Heart right ventricle (tissue), 16 donors: ENCODE results near the gene MBNL2. TPM values are rescaled to one million over a fixed set of nuclear protein-coding genes. Genes with fewer than 3 reads are reported as not detected.

Experiments
- ATAC-seq, 8 donors: fragments of 200-7000 bp; cut with Tn5 transposase; one replicate each; pipeline ENCODE4 v1.9.1; 2020; ENCODE audit warnings: mild to moderate bottlenecking in 8 of 8, moderate library complexity in 8 of 8, moderate number of reproducible peaks in 1 of 8
- DNase-seq, 2 donors: peaks; one replicate each; pipeline ENCODE4 v3.0.0-alpha.2; 2020
- H3K27ac ChIP-seq, 10 donors: fragments of 200-600 bp; sonication (generic) in 2 of 10; one replicate each; pipeline versions ENCODE4 v1.5.0 to v1.8.0; 2020 to 2022; ENCODE audit warnings: mild to moderate bottlenecking in 3 of 10
- H3K27me3 ChIP-seq, 7 donors: fragments of 200-600 bp; one replicate each; pipeline ENCODE4 v1.8.0; 2021 to 2022; ENCODE audit warnings: mild to moderate bottlenecking in 2 of 7
- H3K36me3 ChIP-seq, 9 donors: fragments of 200-600 bp; sonication (generic) in 1 of 9; one replicate each; pipeline versions ENCODE4 v1.5.0 to v1.8.0; 2020 to 2022; ENCODE audit warnings: mild to moderate bottlenecking in 2 of 9
- H3K4me1 ChIP-seq, 9 donors: fragments of 200-600 bp; sonication (generic) in 1 of 9; one replicate each; pipeline versions ENCODE4 v1.5.0 to v1.8.0; 2020 to 2022; ENCODE audit warnings: mild to moderate bottlenecking in 4 of 9
- H3K4me3 ChIP-seq, 10 donors: fragments of 200-600 bp; sonication (generic) in 2 of 10; one replicate each; pipeline versions ENCODE4 v1.5.0 to v1.8.0; 2020 to 2022; ENCODE audit warnings: mild to moderate bottlenecking in 7 of 10, moderate library complexity in 2 of 10
- H3K9me3 ChIP-seq, 11 donors: fragments of 200-600 bp in 10 of 11; sonication (generic) in 2 of 11; one replicate each; pipeline versions ENCODE4 v1.5.0 to v1.8.0; 2013 to 2022; ENCODE audit warnings: mild to moderate bottlenecking in 2 of 11, control low read depth in 1 of 11, moderate library complexity in 1 of 11
- WGBS, 2 donors: extraction: QIAGEN DNeasy Blood & Tissue Kit; methylation state at CpG; one replicate each; pipeline ENCODE4 v1.1.7; 2013; ENCODE audit warnings: inconsistent platforms in 1 of 2; 5-methylcytosine and 5-hydroxymethylcytosine counted together
- intact Hi-C, 10 donors: fragments of 100-400 bp; cut with DNase I; formaldehyde crosslinking; loops; one replicate each; pipeline versions ENCODE4 v1.11.1 to v1.14.2; 2022
- polyA plus RNA-seq, 2 donors: library from polyadenylated mRNA; stranded (reverse); fragments of 200-250 nt; gene quantifications; one replicate each; pipeline ENCODE4 v1.2.3, GENCODE V29; 2013
- total RNA-seq, 10 donors: library from RNA; stranded (reverse); fragmentation: NEBNext Ultra II Directional in 3 of 10; extraction: Animal tissue kit (Norgen Biotek cat#: 25700) in 3 of 10; gene quantifications; one replicate each; pipeline versions ENCODE4 v1.2.1 to v1.2.4, GENCODE V29; 2021 to 2023
- TF ChIP-seq, protein P1 (sequence below), 9 donors: fragments of 200-600 bp; sonication (generic) in 2 of 9; IDR thresholded peaks; one replicate each; pipeline versions ENCODE4 v1.5.0 to v1.8.0; 2021 to 2022; ENCODE audit warnings: antibody characterized with exemption in 9 of 9, mild to moderate bottlenecking in 5 of 9, moderate library complexity in 1 of 9
- donor health status: Arrhythmogenic right ventricular cardiomyopathy.
- donor health status: ischemic (EF 13 %, LVEDD 7.1; RV severe dilation, severe dysfunction).
- donor health status: healthy with polysubstance abuse.
- donor health status: DM: no; HTN: yes; CAD: no.
- donor health status: DM: no; HTN: no; CAD: no.
- donor health status: ischemic (EF 25% LVEDD 6.9; RV normal size, moderate dysfunction).
- donor health status: ischemic (EF 25% LVEDD 5.7; RV mildly dilated, moderate dysfunction).
- donor health status: healthy.
- donor health status: DM: yes; HTN: yes; CAD: no.
- donor health status: Ischemic cardiomyopathy.
- donor health status: ischemic (EF 35%, LVEDD 5.7; RV mildly dilated, moderate dysfunction).
- donor health status: nonischemic (EF 11% LVEDD 7.7; RV severe dilation, severe dysfunction).
- donor health status: DM: yes; HTN: yes; CAD: no.
- donor health status: PGD.
- donor health status: ischemic (EF 29% LVEDD 5.4; RV normal size, mild dysfunction).
- donor health status: nonischemic (EF 23%, LVEDD 6.1; RV moderate dilation, normal function).

Gene MBNL2
- total and polyA plus RNA-seq, 12 donors: 17.2 to 95.0 (median 83.2) TPM

DNA sequence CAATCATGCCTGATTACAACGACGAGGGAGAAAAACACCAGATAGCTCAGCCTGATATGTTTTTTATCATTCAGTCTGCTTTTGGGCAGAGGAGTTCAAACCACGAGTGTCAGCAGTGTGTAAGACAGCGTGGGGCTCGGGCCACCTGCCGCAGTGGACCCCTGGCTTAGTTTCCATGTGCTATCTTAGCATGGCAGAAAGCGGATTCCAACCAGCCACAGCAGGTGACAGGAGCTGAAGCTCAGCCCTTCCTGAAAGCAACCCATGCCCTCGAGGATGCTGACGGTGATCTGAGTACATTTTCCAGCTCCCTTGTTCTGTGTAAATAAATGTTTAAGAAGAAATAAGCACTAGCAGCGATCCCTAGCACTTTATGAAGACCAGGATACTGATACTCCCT lies 32.2 kb upstream of the MBNL2 start:
- Histone ChIP-seq H3K9me3 (no peaks in the 10 kb centered on the region), H3K4me1 (peaks cover 0 to 7% (median 0%) of the 10 kb centered on the region in 9 donors), H3K36me3 (no peaks in the 10 kb centered on the region), H3K4me3 (no peak overlapping the region), H3K27me3 (no peaks in the 10 kb centered on the region), H3K27ac (no peak overlapping the region)
- TF ChIP-seq, protein P1, sequence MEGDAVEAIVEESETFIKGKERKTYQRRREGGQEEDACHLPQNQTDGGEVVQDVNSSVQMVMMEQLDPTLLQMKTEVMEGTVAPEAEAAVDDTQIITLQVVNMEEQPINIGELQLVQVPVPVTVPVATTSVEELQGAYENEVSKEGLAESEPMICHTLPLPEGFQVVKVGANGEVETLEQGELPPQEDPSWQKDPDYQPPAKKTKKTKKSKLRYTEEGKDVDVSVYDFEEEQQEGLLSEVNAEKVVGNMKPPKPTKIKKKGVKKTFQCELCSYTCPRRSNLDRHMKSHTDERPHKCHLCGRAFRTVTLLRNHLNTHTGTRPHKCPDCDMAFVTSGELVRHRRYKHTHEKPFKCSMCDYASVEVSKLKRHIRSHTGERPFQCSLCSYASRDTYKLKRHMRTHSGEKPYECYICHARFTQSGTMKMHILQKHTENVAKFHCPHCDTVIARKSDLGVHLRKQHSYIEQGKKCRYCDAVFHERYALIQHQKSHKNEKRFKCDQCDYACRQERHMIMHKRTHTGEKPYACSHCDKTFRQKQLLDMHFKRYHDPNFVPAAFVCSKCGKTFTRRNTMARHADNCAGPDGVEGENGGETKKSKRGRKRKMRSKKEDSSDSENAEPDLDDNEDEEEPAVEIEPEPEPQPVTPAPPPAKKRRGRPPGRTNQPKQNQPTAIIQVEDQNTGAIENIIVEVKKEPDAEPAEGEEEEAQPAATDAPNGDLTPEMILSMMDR (IDR thresholded peaks at IDR 0.05): no peak
- DNase-seq (no peak), ATAC-seq (no peak)
- intact Hi-C loops: loop anchor here in 2 of 10 donors (10.0 kb wide), 2 partner anchors 45 to 65 kb away; no protein-coding TSS in a partner anchor
- 82 to 85% methylated on average over 10 of the region's 10 CpGs for WGBS, 2 donors

DNA sequence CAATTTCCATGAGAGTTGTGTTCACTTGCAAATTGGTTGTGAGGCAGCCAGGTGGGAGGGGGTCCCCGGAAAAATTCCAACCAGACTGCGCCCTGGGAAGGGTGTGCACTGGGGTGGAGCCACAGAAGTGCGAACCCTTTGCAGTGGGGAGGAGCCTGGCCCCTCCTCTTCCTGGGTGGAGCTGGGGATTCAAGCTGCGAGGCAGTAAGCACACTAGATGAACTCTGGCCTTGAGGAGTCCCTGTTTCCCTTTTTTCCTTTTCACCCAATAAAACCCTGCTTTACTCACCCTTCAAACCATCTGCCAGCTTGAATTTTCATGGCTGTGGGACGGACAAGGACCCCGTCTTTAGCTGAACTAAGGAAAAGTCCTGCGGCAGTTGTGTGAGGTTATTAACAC lies 31.0 kb upstream of the MBNL2 start:
- intact Hi-C loops: loop anchor here in 2 of 10 donors (10.0 kb wide), 2 partner anchors 46 to 66 kb away; no protein-coding TSS in a partner anchor
- Histone ChIP-seq H3K27ac (no peak overlapping the region), H3K27me3 (no peaks in the 10 kb centered on the region), H3K9me3 (no peaks in the 10 kb centered on the region), H3K36me3 (no peaks in the 10 kb centered on the region), H3K4me1 (peaks cover 0 to 11% (median 0%) of the 10 kb centered on the region in 9 donors), H3K4me3 (no peak overlapping the region)
- TF ChIP-seq, protein P1 (IDR thresholded peaks at IDR 0.05): no peak
- DNase-seq: no peak
- 84 to 89% methylated on average over 7 of the region's 7 CpGs for WGBS, 2 donors
- ATAC-seq: no peak

- no peak overlapping the region for H3K27ac ChIP-seq
- 55 to 56% methylated on average over 2 of the region's 2 CpGs for WGBS, 2 donors
- H3K27me3 ChIP-seq: no peaks in the 10 kb centered on the region
Observed at GRCh38 chr13:97191615-97192014, 30.5 kb upstream of the MBNL2 start.

DNA sequence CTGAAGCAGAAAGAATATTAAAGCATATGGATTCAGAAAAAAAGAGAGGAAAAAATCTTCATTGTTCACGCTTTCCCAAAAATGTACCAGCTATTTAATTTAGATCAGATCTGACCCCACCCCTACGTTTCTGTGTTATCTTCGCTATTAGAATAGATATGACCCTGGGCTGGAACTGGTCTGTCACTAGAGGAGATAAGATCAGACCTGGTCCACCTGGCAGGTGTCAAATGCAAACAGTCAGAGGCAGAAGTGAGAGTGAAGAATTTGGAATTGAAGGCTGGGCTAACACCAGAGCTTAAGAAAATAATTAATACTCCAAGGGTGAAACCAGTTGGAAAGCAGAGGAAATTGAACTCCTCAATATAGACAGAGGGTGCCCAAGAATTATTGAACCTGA lies 30.0 kb upstream of the MBNL2 start:
- TF ChIP-seq, protein P1 (IDR thresholded peaks at IDR 0.05): no peak
- intact Hi-C loops: loop anchor here in 2 of 10 donors (10.0 kb wide), 2 partner anchors 47 to 67 kb away; no protein-coding TSS in a partner anchor
- no peak for DNase-seq
- ATAC-seq: no peak
- H3K9me3 ChIP-seq: no peaks in the 10 kb centered on the region
- no peak overlapping the region for H3K27ac ChIP-seq
- H3K4me1 ChIP-seq: peaks cover 0 to 11% (median 0%) of the 10 kb centered on the region in 9 donors
- WGBS, 2 donors: 80 to 84% methylated on average over 3 of the region's 3 CpGs
- no peaks in the 10 kb centered on the region for H3K36me3 ChIP-seq
- no peaks in the 10 kb centered on the region for H3K27me3 ChIP-seq
- H3K4me3 ChIP-seq: no peak overlapping the region

More at GRCh38 chr13:97191615-97192014, 30.5 kb upstream of the MBNL2 start:
- H3K9me3 ChIP-seq: no peaks in the 10 kb centered on the region
- intact Hi-C loops: loop anchor here in 2 of 10 donors (10.0 kb wide), 2 partner anchors 47 to 67 kb away; no protein-coding TSS in a partner anchor
- DNase-seq: no peak
- no peak for ATAC-seq
- H3K36me3 ChIP-seq: no peaks in the 10 kb centered on the region
- H3K4me1 ChIP-seq: peaks cover 0 to 11% (median 0%) of the 10 kb centered on the region in 9 donors
- H3K4me3 ChIP-seq: no peak overlapping the region
- TF ChIP-seq, protein P1 (IDR thresholded peaks at IDR 0.05): no peak
